PFSK-1 (cell line): ENCODE measurements around the gene TM9SF1.

ENCODE experiments used
- TAF1 ChIP-seq: IDR thresholded peaks from 2 replicates; pipeline ENCODE4 v1.6.1; 2012; ENCODE audit warnings: low read length, control low read depth, borderline replicate concordance; ENCODE audit not compliant: insufficient read depth
- TF ChIP-seq, protein P1 (sequence below), 2 experiments: IDR thresholded peaks; 2 replicates each; pipeline versions ENCODE4 v1.6.1 to v1.8.0; 2011 to 2012; ENCODE audit warnings: low read depth in 2 of 2, low read length in 2 of 2, control low read depth in 1 of 2, inconsistent platforms in 1 of 2, mild to moderate bottlenecking in 1 of 2, moderate library complexity in 1 of 2; ENCODE audit not compliant: insufficient read depth in 1 of 2

DNA sequence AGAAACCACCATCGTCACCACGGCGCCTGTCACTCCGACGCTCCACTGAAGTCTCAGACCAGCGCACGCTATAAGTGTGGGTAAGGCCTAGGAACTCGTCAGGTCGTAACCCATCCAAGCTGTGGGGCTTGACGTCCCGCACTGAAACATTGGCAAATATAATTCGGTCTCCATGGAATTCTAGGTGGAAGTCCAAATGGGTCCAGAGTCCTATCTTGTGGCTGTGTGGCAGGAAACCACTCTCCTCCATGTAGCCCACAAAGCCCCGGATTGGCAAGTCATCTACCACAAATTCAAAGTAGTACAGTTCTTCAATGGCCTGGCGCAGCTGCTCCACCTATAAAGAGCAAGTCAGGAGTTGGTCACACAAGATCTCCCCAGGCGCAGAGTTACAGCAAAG, 2.3 kb downstream of the TM9SF1 start:
- TF ChIP-seq, protein P1, sequence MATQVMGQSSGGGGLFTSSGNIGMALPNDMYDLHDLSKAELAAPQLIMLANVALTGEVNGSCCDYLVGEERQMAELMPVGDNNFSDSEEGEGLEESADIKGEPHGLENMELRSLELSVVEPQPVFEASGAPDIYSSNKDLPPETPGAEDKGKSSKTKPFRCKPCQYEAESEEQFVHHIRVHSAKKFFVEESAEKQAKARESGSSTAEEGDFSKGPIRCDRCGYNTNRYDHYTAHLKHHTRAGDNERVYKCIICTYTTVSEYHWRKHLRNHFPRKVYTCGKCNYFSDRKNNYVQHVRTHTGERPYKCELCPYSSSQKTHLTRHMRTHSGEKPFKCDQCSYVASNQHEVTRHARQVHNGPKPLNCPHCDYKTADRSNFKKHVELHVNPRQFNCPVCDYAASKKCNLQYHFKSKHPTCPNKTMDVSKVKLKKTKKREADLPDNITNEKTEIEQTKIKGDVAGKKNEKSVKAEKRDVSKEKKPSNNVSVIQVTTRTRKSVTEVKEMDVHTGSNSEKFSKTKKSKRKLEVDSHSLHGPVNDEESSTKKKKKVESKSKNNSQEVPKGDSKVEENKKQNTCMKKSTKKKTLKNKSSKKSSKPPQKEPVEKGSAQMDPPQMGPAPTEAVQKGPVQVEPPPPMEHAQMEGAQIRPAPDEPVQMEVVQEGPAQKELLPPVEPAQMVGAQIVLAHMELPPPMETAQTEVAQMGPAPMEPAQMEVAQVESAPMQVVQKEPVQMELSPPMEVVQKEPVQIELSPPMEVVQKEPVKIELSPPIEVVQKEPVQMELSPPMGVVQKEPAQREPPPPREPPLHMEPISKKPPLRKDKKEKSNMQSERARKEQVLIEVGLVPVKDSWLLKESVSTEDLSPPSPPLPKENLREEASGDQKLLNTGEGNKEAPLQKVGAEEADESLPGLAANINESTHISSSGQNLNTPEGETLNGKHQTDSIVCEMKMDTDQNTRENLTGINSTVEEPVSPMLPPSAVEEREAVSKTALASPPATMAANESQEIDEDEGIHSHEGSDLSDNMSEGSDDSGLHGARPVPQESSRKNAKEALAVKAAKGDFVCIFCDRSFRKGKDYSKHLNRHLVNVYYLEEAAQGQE (IDR thresholded peaks at IDR 0.05; ENCODE audit: insufficient read depth in 1 of 2, low read depth in 2 of 2, low read length in 2 of 2): no peak
- no peak for TF ChIP-seq TAF1
